Measurements from ENCODE around the gene ANKLE2. TPM values are rescaled to one million over a fixed set of nuclear protein-coding genes. Genes with fewer than 3 reads are reported as not detected.

Gene ANKLE2
- polyA plus RNA-seq, 2 of the 4 experiments (the other 2 are of a cell fraction) = 70.7 to 103 TPM

DNA sequence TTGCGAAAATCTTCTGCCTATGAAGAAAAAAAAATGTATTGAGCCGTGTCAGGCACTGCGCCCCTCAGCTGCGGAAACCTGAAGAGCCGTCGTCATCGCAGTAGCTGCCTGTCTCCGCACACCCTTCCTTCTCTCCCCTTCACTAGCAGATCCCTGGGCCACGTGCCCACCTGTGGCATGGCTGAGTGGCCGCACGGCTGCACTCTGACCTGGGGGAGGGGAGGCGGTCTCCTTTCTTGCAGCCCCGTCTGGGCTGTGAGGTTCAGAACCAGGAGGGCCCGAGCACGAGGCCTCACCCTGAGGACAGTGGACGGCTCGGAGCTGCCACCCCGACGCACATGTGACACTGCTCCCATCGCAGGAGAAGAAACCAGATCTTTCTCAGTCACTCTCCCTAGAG, 26.1 kb downstream of the ANKLE2 start (continued):
- TF ChIP-seq, protein P1, sequence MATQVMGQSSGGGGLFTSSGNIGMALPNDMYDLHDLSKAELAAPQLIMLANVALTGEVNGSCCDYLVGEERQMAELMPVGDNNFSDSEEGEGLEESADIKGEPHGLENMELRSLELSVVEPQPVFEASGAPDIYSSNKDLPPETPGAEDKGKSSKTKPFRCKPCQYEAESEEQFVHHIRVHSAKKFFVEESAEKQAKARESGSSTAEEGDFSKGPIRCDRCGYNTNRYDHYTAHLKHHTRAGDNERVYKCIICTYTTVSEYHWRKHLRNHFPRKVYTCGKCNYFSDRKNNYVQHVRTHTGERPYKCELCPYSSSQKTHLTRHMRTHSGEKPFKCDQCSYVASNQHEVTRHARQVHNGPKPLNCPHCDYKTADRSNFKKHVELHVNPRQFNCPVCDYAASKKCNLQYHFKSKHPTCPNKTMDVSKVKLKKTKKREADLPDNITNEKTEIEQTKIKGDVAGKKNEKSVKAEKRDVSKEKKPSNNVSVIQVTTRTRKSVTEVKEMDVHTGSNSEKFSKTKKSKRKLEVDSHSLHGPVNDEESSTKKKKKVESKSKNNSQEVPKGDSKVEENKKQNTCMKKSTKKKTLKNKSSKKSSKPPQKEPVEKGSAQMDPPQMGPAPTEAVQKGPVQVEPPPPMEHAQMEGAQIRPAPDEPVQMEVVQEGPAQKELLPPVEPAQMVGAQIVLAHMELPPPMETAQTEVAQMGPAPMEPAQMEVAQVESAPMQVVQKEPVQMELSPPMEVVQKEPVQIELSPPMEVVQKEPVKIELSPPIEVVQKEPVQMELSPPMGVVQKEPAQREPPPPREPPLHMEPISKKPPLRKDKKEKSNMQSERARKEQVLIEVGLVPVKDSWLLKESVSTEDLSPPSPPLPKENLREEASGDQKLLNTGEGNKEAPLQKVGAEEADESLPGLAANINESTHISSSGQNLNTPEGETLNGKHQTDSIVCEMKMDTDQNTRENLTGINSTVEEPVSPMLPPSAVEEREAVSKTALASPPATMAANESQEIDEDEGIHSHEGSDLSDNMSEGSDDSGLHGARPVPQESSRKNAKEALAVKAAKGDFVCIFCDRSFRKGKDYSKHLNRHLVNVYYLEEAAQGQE (IDR thresholded peaks at IDR 0.05) = no peak
- no peak for TF ChIP-seq EHF (CRISPR knock-in tag; IDR thresholded peaks at IDR 0.05)

DNA sequence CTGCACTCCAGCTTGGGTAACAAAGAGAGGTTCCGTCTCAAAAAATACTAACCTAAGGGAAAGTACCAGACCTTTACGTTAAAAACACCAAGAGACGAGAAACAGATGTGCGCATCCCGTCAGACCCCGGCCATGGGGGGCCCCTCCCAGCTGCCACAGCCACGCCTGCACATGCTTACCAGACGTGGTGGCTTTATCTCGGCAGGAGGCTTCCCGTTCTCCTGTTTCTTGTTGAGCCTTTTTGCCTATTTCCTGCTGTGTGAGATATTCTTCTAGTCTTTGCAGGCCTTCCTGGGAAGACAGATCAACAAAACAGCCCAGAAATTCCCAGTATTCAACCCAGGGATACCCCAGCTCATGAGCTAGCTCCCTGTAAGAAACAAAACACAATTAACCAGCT, 27.4 kb downstream of the ANKLE2 start:
- WGBS (ENCODE audit: missing lambda C conversion rate) = 84% methylated on average over 10 of the region's 10 CpGs
- TF ChIP-seq CBX8 (IDR thresholded peaks at IDR 0.05) (no peak), RFX5 (IDR thresholded peaks at IDR 0.05) (no peak), EHMT2 (IDR thresholded peaks at IDR 0.05; ENCODE audit: low read depth) (no peak), EP300 (IDR thresholded peaks at IDR 0.05) (no peak), HOXA7 (CRISPR knock-in tag; IDR thresholded peaks at IDR 0.05) (no peak), KDM1A (IDR thresholded peaks at IDR 0.05; ENCODE audit: low read depth) (no peak), CHD4 (IDR thresholded peaks at IDR 0.05; ENCODE audit: borderline replicate concordance) (no peak)
- TF ChIP-seq, protein P2, sequence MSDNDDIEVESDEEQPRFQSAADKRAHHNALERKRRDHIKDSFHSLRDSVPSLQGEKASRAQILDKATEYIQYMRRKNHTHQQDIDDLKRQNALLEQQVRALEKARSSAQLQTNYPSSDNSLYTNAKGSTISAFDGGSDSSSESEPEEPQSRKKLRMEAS (IDR thresholded peaks at IDR 0.05) = no peak
- TF ChIP-seq, protein P1 (IDR thresholded peaks at IDR 0.05) = no peak
- TF ChIP-seq, protein P3, sequence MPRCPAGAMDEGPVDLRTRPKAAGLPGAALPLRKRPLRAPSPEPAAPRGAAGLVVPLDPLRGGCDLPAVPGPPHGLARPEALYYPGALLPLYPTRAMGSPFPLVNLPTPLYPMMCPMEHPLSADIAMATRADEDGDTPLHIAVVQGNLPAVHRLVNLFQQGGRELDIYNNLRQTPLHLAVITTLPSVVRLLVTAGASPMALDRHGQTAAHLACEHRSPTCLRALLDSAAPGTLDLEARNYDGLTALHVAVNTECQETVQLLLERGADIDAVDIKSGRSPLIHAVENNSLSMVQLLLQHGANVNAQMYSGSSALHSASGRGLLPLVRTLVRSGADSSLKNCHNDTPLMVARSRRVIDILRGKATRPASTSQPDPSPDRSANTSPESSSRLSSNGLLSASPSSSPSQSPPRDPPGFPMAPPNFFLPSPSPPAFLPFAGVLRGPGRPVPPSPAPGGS (IDR thresholded peaks at IDR 0.05) = no peak
- TF ChIP-seq, protein P4, sequence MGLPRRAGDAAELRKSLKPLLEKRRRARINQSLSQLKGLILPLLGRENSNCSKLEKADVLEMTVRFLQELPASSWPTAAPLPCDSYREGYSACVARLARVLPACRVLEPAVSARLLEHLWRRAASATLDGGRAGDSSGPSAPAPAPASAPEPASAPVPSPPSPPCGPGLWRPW (IDR thresholded peaks at IDR 0.05) = no peak
- TF ChIP-seq, protein P5, sequence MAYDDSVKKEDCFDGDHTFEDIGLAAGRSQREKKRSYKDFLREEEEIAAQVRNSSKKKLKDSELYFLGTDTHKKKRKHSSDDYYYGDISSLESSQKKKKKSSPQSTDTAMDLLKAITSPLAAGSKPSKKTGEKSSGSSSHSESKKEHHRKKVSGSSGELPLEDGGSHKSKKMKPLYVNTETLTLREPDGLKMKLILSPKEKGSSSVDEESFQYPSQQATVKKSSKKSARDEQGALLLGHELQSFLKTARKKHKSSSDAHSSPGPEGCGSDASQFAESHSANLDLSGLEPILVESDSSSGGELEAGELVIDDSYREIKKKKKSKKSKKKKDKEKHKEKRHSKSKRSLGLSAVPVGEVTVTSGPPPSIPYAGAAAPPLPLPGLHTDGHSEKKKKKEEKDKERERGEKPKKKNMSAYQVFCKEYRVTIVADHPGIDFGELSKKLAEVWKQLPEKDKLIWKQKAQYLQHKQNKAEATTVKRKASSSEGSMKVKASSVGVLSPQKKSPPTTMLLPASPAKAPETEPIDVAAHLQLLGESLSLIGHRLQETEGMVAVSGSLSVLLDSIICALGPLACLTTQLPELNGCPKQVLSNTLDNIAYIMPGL (CRISPR knock-in tag; IDR thresholded peaks at IDR 0.05; ENCODE audit: borderline replicate concordance) = no peak
- Histone ChIP-seq H3K4me3 (no peak overlapping the region), H3K27ac (no peak overlapping the region), H3K4me2 (no peak overlapping the region), H3K9me3 (no peaks in the 10 kb centered on the region), H3K4me1 (no peaks in the 10 kb centered on the region)
- ATAC-seq = no peak
- POLR2A ChIA-PET = no interaction called here
- CTCF ChIA-PET = interaction anchor here (0.6 to 3.1 kb wide), 2 partner anchors 12 to 34 kb away, joined by 3 to 6 read pairs; no protein-coding TSS in a partner anchor
- no peak for FAIRE-seq
- no peak for DNase-seq (ENCODE audit: low read depth in 1 of 2, low spot score in 1 of 2)

Data from A549 (cell line).